G401 (cell line): ENCODE measurements around the gene SRSF10. TPM values are rescaled to one million over a fixed set of nuclear protein-coding genes. Genes with fewer than 3 reads are reported as not detected.
"Not testable (repeated sequence)": the region's sequence is repeated elsewhere in the genome, so short reads cannot be mapped to it uniquely, and the experiment has no call there.

Experiments used
- DNase-seq: peaks from one replicate; pipeline ENCODE4 v3.0.0-alpha.2; 2015; ENCODE audit warnings: low spot score
- in situ Hi-C: cut with HindIII; loops from 2 replicates; pipeline ENCODE4 v1.10.0; 2016; ENCODE audit warnings: low sequenced_read_pairs, mixed read lengths
- total RNA-seq: library from RNA; depleted of rRNA; stranded (reverse); fragments of >200 nt; shearing (Covaris generic); gene quantifications from 2 replicates; pipeline ENCODE4 v1.2.3, GENCODE V29; 2014

The SRSF10 gene
- total RNA-seq, 1 experiment from 2014 or later: 63.2 TPM

GRCh38 chr1:23963617-23964234 is 16.4 kb downstream of the SRSF10 start:
- in situ Hi-C loops: loop anchor here (10.0 kb wide), 1 partner anchor 121 kb away; no protein-coding TSS in a partner anchor
- no peak for DNase-seq

- peak; percentile 49 for DNase-seq
- in situ Hi-C loops: loop anchor here (10.0 kb wide), 1 partner anchor 124 kb away; no protein-coding TSS in a partner anchor
These were observed 19.7 kb downstream of the SRSF10 start for GRCh38 chr1:23960291-23961020.

- in situ Hi-C loops: loop anchor here (10.0 kb wide), 1 partner anchor 125 kb away; no protein-coding TSS in a partner anchor
These were observed 20.5 kb downstream of the SRSF10 start, which contains the start of gene PNRC2 for GRCh38 chr1:23959461-23960290. PNRC2 (plus strand) TSS chr1:23959828; CDS start chr1:23961458, 1,630 bp downstream.

GRCh38 chr1:23958810-23959460 is 21.2 kb downstream of the SRSF10 start:
- DNase-seq: peak; percentile 76
- in situ Hi-C loops: no loop called here

More at GRCh38 chr1:23959461-23960290, 20.5 kb downstream of the SRSF10 start, which contains the start of gene PNRC2:
- DNase-seq: peak; percentile 97

GRCh38 chr1:23958040-23958809 is 21.9 kb downstream of the SRSF10 start:
- DNase-seq, in situ Hi-C loops: not testable (repeated sequence)

- in situ Hi-C loops: no loop called here
- peak; percentile 84 for DNase-seq
These were observed 23.0 kb downstream of the SRSF10 start for GRCh38 chr1:23957096-23957495.

GRCh38 chr1:23953020-23953419 is 27.1 kb downstream of the SRSF10 start:
- no peak for DNase-seq
- in situ Hi-C loops: no loop called here

GRCh38 chr1:23947366-23947765 is 32.8 kb downstream of the SRSF10 start:
- DNase-seq: no peak
- in situ Hi-C loops: no loop called here

- in situ Hi-C loops: no loop called here
These were observed 43.5 kb downstream of the SRSF10 start for GRCh38 chr1:23936481-23937176.

GRCh38 chr1:23931491-23931880 is 48.6 kb downstream of the SRSF10 start:
- no peak for DNase-seq
- in situ Hi-C loops: no loop called here

More at GRCh38 chr1:23936481-23937176, 43.5 kb downstream of the SRSF10 start:
- no peak for DNase-seq

GRCh38 chr1:23930861-23931490 is 49.2 kb downstream of the SRSF10 start:
- in situ Hi-C loops: no loop called here
- no peak for DNase-seq

- no peak for DNase-seq
- in situ Hi-C loops: no loop called here
These were observed 49.9 kb downstream of the SRSF10 start for GRCh38 chr1:23930270-23930669.

GRCh38 chr1:23928789-23929188 is 51.3 kb downstream of the SRSF10 start:
- in situ Hi-C loops: no loop called here
- DNase-seq: no peak

GRCh38 chr1:23927097-23927496 is 53.0 kb downstream of the SRSF10 start:
- in situ Hi-C loops: no loop called here
- DNase-seq: no peak

GRCh38 chr1:23925279-23925678 is 54.8 kb downstream of the SRSF10 start:
- in situ Hi-C loops: no loop called here
- DNase-seq: no peak

GRCh38 chr1:23924601-23925000 is 55.5 kb downstream of the SRSF10 start:
- DNase-seq: no peak
- in situ Hi-C loops: no loop called here
